HUES48 (cell line): ENCODE data around the gene ST6GAL1.

Experiments
- H3K27ac ChIP-seq: one replicate; pipeline ENCODE4 v1.7.0; 2013; ENCODE audit warnings: low read depth, low read length, inconsistent platforms
- H3K27me3 ChIP-seq: 2 replicates; pipeline ENCODE4 v1.6.1; 2013; ENCODE audit warnings: mild to moderate bottlenecking, low read length; ENCODE audit not compliant: control insufficient read depth, insufficient read depth
- H3K36me3 ChIP-seq: 2 replicates; pipeline ENCODE4 v1.6.1; 2013; ENCODE audit warnings: low read length; ENCODE audit not compliant: control insufficient read depth, insufficient read depth
- H3K4me1 ChIP-seq: 2 replicates; pipeline ENCODE4 v1.6.1; 2013; ENCODE audit warnings: mild to moderate bottlenecking, low read length; ENCODE audit not compliant: control insufficient read depth, insufficient read depth
- H3K4me3 ChIP-seq: 2 replicates; pipeline ENCODE4 v1.5.1; 2013; ENCODE audit warnings: mild to moderate bottlenecking, low read depth, low read length
- H3K9ac ChIP-seq: 2 replicates; pipeline ENCODE4 v1.6.1; 2013; ENCODE audit warnings: mild to moderate bottlenecking, low read depth, low read length, moderate library complexity
- H3K9me3 ChIP-seq: 2 replicates; pipeline ENCODE4 v1.6.1; 2013; ENCODE audit warnings: low read length; ENCODE audit not compliant: control insufficient read depth, insufficient read depth

The ST6GAL1 gene

DNA sequence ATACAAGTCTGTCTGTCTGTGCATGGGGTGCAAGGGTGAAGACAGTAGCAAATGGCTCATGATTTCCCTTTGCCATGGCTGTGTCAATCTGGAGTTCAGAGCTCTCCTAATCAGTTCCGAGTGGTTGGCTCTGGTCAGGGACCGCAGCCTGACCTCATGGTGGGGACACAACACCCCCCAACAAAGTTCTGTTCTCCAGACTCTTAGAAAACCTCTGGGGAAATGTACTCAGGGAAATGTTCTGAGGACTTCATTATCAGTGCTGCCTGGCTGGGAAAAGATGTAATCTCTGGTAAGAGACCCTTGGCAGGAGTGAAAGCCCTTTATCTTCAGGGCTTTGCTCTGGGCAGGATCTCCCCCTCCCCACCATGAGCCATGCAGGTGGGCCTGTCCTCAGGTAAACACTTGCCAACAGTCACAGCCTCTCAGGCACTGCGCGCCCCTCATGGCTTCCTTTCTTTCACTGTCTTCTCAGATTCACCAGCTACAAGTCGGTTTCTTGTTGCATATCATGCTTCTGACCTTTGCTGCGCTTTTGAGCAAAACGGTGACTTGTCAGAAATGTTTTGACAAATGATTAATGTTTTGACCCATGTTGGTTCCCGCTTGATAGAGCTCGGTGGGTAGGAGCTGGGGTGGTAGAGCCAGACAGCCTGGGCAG, 95.5 kb downstream of the ST6GAL1 start:
- H3K36me3 ChIP-seq: no peaks in the 10 kb centered on the region
- no peak overlapping the region for H3K9ac ChIP-seq
- H3K9me3 ChIP-seq: no peaks in the 10 kb centered on the region
- H3K4me3 ChIP-seq: no peak overlapping the region
- no peaks in the 10 kb centered on the region for H3K27me3 ChIP-seq
- H3K4me1 ChIP-seq: no peaks in the 10 kb centered on the region
- H3K27ac ChIP-seq: no peak overlapping the region

DNA sequence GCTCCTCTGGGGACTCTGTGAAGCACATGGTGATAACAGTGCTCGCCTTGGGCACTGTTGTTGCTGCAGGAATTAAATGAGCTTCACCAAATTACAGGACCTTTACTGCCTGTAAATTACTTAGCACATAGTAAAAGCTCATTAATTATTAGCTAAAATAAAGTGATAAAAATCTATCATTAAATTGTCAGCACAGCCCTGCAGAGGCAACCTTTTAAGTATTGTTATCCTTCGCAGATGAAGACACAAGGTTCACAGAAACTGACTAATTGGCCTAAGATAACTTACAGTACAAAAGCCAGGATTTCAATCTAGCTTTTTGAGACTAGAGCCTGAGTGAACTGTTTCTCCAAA, 96.0 kb downstream of the ST6GAL1 start:
- H3K9ac ChIP-seq: no peak overlapping the region
- no peaks in the 10 kb centered on the region for H3K4me1 ChIP-seq
- no peaks in the 10 kb centered on the region for H3K9me3 ChIP-seq
- no peak overlapping the region for H3K27ac ChIP-seq
- H3K36me3 ChIP-seq: no peaks in the 10 kb centered on the region
- H3K27me3 ChIP-seq: no peaks in the 10 kb centered on the region
- no peak overlapping the region for H3K4me3 ChIP-seq

DNA sequence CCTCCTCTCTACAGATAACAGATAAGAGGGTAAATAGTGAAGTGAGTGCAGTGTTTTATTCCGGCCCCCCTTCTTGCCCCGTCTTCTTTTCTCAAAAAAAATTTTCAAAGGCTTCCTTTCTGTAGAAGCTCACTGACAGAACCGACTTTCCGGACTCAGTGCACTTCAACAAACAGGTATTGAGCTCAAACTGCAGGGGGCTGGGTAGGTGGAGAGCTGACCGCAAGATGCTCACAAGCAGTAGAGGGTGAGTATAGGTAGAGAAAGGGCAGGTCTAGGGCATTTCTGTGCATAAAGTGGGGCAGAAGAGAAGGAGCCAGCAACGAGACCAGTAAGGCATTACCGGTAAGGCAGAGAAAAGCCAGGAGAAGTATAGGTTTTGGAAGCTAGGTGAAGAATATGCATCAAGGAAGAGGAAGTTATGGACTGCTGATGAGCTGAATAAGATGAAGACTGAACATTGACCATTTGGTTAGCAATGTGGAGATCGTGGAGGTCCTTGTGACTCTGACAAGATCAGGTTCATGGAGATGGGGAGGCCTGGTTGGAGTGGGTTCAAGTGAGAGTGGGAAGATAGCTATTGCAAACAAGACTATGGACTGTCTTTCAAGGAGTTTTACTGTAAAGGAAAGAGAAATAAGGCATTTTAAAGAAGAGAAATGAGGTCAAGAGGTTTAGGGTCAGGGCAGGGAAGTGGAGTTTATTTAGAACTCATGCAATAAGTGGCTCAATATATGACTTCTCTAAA, 97.4 kb downstream of the ST6GAL1 start:
- no peaks in the 10 kb centered on the region for H3K9me3 ChIP-seq
- H3K36me3 ChIP-seq: no peaks in the 10 kb centered on the region
- H3K4me1 ChIP-seq: no peaks in the 10 kb centered on the region
- H3K9ac ChIP-seq: no peak overlapping the region
- H3K27ac ChIP-seq: no peak overlapping the region
- H3K4me3 ChIP-seq: no peak overlapping the region
- no peaks in the 10 kb centered on the region for H3K27me3 ChIP-seq

DNA sequence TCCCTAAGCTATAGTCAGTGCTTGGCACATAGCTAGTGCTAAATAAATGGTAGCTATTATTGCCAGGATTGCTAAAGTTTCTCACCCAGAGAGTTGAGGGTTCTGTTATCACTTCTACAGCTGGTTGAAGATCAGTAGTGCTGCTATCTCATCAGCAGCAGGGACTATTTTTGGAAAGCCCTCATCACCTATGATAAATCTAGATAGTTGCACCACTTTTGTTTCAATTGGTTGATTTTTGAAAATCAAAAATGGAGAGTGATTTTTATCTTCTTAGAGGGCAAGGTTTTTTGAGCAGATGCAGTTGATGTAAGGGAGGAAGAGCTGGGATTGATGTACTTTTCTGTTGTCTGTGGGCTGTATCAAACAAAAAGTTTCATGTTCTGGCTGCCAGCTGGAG, 101.6 kb downstream of the ST6GAL1 start:
- no peaks in the 10 kb centered on the region for H3K9me3 ChIP-seq
- H3K27me3 ChIP-seq: no peaks in the 10 kb centered on the region
- H3K9ac ChIP-seq: no peak overlapping the region
- H3K4me3 ChIP-seq: no peak overlapping the region
- peaks cover 4% of the 10 kb centered on the region; the same call in 1 of the 2 replicates for H3K36me3 ChIP-seq
- no peak overlapping the region for H3K27ac ChIP-seq
- H3K4me1 ChIP-seq: no peaks in the 10 kb centered on the region

DNA sequence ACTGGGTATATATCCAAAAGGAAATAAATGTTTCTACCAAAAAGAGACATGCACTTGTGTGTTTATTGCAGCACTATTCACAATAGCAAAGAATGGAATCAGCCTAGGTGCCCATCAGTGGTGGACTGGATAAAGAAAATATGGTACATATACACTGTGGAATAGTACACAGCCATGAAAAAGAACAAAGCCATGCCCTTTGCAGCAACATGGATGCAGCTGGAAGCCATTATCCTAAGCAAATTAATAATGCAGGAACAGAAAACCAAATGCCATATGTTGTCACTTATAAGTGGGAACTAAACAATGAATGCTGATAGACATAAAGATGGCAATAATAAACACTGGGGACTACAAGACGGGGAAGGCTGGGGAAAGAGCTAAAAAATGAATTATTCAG, 106.1 kb downstream of the ST6GAL1 start:
- no peaks in the 10 kb centered on the region for H3K4me1 ChIP-seq
- H3K9ac ChIP-seq: no peak overlapping the region
- H3K27me3 ChIP-seq: no peaks in the 10 kb centered on the region
- no peak overlapping the region for H3K27ac ChIP-seq
- peaks cover 35% of the 10 kb centered on the region for H3K36me3 ChIP-seq
- H3K9me3 ChIP-seq: no peaks in the 10 kb centered on the region
- no peak overlapping the region for H3K4me3 ChIP-seq

DNA sequence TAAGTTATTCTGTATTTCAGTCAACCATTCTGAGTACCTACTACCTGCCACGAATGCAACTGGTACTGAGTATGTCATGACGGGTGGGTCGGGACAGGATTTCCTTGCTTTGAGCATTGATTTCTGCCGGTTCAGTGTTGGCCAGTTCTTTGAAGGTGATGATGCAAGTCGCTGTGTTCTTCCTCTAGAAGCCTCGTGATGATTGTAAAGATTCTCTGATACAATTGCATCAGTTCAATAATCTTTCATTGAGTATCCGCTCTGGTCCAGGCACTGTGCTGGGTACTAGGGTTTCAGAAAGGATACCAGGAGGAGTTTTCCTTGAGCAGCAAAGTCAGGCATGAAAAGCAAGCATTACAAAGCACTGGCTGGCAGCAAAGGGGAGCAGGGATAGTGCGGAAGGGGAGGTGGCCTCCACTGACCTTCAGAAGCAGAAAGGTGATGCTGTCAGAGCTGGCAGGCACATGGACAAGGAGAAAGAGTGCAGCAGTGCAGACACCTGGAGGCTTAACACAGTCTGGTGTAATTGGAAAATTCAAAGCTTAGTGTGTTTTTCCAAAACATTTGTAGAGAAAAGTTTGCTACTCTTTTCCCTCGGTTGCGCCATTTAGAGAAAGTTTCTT, 108.9 kb downstream of the ST6GAL1 start:
- H3K36me3 ChIP-seq: peaks cover 63% of the 10 kb centered on the region
- H3K27ac ChIP-seq: no peak overlapping the region
- H3K27me3 ChIP-seq: no peaks in the 10 kb centered on the region
- no peak overlapping the region for H3K9ac ChIP-seq
- no peaks in the 10 kb centered on the region for H3K9me3 ChIP-seq
- H3K4me3 ChIP-seq: no peak overlapping the region
- no peaks in the 10 kb centered on the region for H3K4me1 ChIP-seq

DNA sequence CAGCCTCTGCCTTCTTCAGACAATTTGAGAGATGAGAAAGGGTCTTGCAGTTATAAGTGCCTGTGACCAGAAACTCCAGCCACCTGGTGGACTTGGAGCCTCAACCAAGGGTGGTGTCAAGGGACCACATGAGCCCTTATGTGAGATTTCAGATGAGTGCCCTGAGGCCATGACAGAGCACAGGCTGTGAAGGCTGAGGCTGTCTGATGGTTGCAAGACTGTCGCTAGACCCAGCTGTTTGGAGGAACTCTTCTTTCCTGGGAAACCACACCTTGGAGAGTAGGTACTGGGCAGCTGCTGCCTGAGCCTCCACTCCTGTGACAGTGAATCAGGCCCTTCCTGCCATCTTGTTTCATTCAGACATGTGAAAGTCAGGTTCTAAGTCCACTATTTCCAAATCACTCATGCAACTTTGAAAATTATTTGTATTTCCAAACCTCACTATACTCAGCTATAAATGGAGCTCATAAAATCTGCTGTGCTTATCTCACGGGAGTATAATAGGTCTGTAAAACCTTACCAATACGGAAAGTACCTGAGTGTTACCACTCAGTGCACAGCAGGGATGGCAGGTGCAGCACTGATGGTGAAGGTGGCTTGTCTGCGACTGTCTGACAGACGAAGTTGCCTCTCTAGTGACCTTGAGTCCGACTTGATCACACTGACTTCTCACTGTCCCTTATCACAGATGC, 109.5 kb downstream of the ST6GAL1 start:
- no peak overlapping the region for H3K9ac ChIP-seq
- H3K27ac ChIP-seq: no peak overlapping the region
- no peaks in the 10 kb centered on the region for H3K27me3 ChIP-seq
- H3K9me3 ChIP-seq: no peaks in the 10 kb centered on the region
- H3K4me3 ChIP-seq: no peak overlapping the region
- H3K36me3 ChIP-seq: peaks cover 68% of the 10 kb centered on the region
- H3K4me1 ChIP-seq: no peaks in the 10 kb centered on the region

DNA sequence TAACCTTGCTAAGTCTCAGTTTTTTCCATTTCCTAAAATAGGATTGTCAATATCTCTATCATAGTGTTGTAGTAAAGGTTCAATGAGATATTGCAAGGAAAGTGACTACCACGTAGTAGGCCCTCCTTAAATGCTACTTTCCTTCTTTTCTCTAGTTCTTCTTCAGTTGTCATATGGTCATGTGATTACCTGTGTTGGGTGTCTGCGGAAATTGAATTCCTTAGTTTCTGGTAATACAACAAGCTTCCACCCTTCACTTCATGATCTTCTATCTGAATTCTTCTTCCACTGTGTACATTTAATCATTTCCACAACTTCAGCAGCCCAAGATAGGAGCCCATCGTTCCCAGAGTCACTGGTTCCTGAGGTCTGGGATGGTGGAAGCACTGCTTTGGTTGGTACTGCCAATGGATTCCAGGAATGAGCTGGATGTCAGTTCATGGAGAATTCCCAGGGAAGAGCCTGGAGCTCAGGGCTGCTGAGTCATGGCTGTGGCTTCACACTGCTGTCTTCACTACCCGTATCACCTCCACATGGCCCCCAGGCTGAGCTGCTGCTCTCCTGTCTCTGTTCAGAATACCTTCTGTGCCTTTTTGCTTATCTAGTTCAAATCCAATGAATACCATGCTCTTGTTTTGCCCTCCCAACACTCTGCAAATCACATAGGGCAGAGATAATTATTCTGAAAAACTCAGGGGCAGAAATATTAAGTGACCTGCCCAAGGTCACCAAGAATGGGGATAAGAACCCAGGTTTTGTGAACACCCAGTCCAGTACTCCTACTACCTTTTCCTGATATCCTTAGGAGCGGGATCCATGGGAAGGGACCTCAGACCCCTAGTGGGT, 110.4 kb downstream of the ST6GAL1 start:
- Histone ChIP-seq H3K9me3 (no peaks in the 10 kb centered on the region), H3K4me3 (no peak overlapping the region), H3K9ac (no peak overlapping the region), H3K27me3 (no peaks in the 10 kb centered on the region), H3K36me3 (peaks cover 75% of the 10 kb centered on the region), H3K27ac (no peak overlapping the region), H3K4me1 (no peaks in the 10 kb centered on the region)

DNA sequence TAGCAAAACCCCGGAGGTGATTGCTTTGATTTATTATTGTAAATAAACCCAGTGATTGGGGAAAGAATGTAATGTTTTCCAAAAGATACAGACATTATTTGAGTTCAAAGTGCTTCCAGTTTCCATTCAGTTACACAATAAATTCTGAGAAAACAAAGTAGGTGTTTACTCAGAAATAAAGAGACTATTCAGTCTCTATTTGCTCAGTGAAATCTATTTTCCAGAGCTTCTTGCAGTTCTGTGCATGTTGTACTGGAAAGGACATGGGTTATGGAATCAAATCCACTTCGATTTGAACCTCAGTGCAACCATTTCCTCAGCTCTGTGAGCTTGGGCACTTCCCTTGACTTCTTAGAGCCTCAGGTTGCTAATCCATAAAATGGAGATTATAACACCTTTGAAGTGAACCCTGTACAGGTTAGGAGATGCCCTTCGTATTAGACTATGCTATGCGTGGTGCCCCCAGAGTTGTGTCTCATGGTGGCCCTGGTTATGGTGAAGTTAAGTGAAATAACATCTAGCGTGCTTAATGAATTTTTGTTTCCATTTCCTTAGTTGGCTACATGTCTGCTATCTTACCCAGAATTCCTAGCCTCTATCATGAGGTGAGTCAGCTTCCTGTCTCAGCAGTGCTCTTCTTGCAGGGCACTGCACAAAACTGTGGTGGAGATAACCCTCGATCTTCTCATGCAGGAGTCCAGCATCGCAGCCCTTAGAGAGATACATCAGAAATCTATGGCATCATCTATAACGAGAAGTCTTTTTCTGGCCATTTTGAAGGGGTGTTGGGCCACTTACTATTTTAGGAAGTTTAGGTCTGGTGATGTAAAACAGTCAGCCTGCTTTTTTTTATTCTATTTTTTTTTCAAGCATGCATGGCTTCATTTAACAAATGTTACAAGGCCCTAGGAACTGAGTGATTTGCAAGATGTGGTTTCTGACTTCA, 111.3 kb downstream of the ST6GAL1 start:
- peaks cover 82% of the 10 kb centered on the region for H3K36me3 ChIP-seq
- no peak overlapping the region for H3K9ac ChIP-seq
- no peak overlapping the region for H3K27ac ChIP-seq
- no peaks in the 10 kb centered on the region for H3K4me1 ChIP-seq
- H3K4me3 ChIP-seq: no peak overlapping the region
- no peaks in the 10 kb centered on the region for H3K9me3 ChIP-seq
- H3K27me3 ChIP-seq: no peaks in the 10 kb centered on the region

DNA sequence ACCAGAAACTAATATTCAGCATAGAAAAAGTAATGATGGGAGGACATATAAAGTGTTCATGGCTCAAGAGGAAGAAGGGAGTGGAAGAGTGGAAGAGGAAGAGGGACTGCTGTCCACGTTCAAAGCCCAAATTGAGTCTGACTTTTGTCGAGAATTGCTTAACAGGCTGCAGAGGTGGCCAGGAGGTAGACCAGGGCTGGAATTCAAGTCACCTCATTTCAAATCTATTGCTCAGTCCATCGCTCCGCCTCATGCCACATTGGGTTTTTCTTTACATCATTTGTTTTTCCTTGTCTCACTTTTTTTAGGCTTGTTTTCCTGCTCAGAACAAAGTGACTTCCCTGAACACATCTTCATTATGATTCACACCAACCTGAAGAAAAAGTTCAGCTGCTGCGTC, 112.0 kb downstream of the ST6GAL1 start:
- H3K27me3 ChIP-seq: no peaks in the 10 kb centered on the region
- H3K36me3 ChIP-seq: peaks cover 85% of the 10 kb centered on the region
- no peaks in the 10 kb centered on the region for H3K9me3 ChIP-seq
- no peaks in the 10 kb centered on the region for H3K4me1 ChIP-seq
- H3K27ac ChIP-seq: no peak overlapping the region
- H3K9ac ChIP-seq: no peak overlapping the region
- no peak overlapping the region for H3K4me3 ChIP-seq
